Coronary artery (tissue), 2 donors: ENCODE measurements around the gene SPTLC2.

Source experiments
- DNase-seq: peaks from one replicate; pipeline ENCODE4 v3.0.0-alpha.2; 2017; ENCODE audit warnings: low spot score
- H3K27ac ChIP-seq, 2 donors: fragments of 200-600 bp; sonication (generic); one replicate each; pipeline ENCODE4 v1.5.1; 2016 to 2019
- H3K4me3 ChIP-seq: fragments of 200-600 bp; sonication (generic); 2 replicates; pipeline ENCODE4 v1.5.1; 2016; ENCODE audit warnings: mild to moderate bottlenecking, moderate library complexity
- CTCF ChIP-seq: fragments of 200-600 bp; sonication (generic); IDR thresholded peaks from one replicate; pipeline ENCODE4 v1.5.1; 2019; ENCODE audit warnings: antibody characterized with exemption

SPTLC2 gene

GRCh38 chr14:77459072-77459723 is 157.2 kb downstream of the SPTLC2 start:
- peak; percentile 9 for TF ChIP-seq CTCF

GRCh38 chr14:77458249-77458950 is 158.0 kb downstream of the SPTLC2 start:
- Histone ChIP-seq H3K4me3 (peak overlapping the region; percentile 89), H3K27ac (peak overlapping the region; percentile 82 to 94)
- no peak for TF ChIP-seq CTCF
- DNase-seq = no peak

More at GRCh38 chr14:77459072-77459723, 157.2 kb downstream of the SPTLC2 start:
- Histone ChIP-seq H3K27ac (no peak overlapping the region), H3K4me3 (peak overlapping the region; percentile 89)
- DNase-seq = no peak

GRCh38 chr14:77457522-77458248 is 158.8 kb downstream of the SPTLC2 start, which contains the start of the genes AHSA1 and VIPAS39:
Gene AHSA1, plus strand, starts transcription at chr14:77458093. Its CDS starts 97 bp downstream, at chr14:77458190.
Gene VIPAS39, minus strand, starts transcription at chr14:77457601. Its CDS starts 3,499 bp downstream, at chr14:77454102.
- H3K4me3 ChIP-seq = peak within 1 kb of the TSS; percentile 89
- H3K27ac ChIP-seq = peak within 1 kb of the TSS; percentile 82 to 94
- TF ChIP-seq CTCF = no peak
- peak; percentile 96 for DNase-seq

- TF ChIP-seq CTCF = no peak
- H3K4me3 ChIP-seq = peak overlapping the region; percentile 89
- peak overlapping the region; percentile 82 to 94 for H3K27ac ChIP-seq
- no peak for DNase-seq
These were observed 159.3 kb downstream of the SPTLC2 start for GRCh38 chr14:77457115-77457521.
